ENCODE measurements around the gene SYCP2L.

GRCh38 chr6:10989587-10989986 lies 102.7 kb downstream of the SYCP2L start:
- no peak for TF ChIP-seq CTCF (IDR thresholded peaks at IDR 0.05)
- no peak for TF ChIP-seq POLR2A (IDR thresholded peaks at IDR 0.05)
- TF ChIP-seq POLR2AphosphoS5 (IDR thresholded peaks at IDR 0.05), result no peak

All from sigmoid colon (tissue), 4 donors.